ENCODE results near the gene SURF4.

SURF4 gene

DNA sequence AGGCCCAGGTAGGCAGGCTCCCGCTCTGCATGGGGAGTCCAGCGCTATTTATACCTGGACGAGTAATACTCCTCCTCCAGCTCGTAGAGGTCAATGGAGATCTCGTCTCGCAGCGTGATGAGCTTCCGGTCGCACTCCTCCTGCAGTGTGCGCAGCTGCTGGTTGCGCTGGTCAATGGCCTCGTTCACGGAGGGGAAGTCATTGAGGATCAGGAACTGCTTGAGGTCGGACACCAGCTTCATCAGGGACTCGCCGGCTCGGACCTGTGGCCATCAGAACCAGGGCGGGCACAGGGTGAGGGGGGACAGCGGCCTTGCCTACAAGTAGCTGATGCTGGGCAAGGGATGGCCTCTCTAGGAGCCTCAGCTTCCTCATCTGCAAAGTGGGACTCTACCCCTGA is 31.8 kb downstream of the SURF4 start:
- H3K27ac ChIP-seq, result no peak overlapping the region
- TF ChIP-seq, protein P1, sequence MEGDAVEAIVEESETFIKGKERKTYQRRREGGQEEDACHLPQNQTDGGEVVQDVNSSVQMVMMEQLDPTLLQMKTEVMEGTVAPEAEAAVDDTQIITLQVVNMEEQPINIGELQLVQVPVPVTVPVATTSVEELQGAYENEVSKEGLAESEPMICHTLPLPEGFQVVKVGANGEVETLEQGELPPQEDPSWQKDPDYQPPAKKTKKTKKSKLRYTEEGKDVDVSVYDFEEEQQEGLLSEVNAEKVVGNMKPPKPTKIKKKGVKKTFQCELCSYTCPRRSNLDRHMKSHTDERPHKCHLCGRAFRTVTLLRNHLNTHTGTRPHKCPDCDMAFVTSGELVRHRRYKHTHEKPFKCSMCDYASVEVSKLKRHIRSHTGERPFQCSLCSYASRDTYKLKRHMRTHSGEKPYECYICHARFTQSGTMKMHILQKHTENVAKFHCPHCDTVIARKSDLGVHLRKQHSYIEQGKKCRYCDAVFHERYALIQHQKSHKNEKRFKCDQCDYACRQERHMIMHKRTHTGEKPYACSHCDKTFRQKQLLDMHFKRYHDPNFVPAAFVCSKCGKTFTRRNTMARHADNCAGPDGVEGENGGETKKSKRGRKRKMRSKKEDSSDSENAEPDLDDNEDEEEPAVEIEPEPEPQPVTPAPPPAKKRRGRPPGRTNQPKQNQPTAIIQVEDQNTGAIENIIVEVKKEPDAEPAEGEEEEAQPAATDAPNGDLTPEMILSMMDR (IDR thresholded peaks at IDR 0.05), result no peak
- peaks cover 66 to 77% of the 10 kb centered on the region in 2 experiments for H3K4me1 ChIP-seq (ENCODE audit: control insufficient read depth in 1 of 2, insufficient read depth in 1 of 2, low read depth in 1 of 2, low read length in 1 of 2)
- peaks cover 48% of the 10 kb centered on the region for H3K36me3 ChIP-seq
- no peaks in the 10 kb centered on the region for H3K9me3 ChIP-seq
- no peaks in the 10 kb centered on the region for H3K27me3 ChIP-seq
- no peak overlapping the region for H3K4me3 ChIP-seq (ENCODE audit: low read depth in 1 of 2, low read length in 1 of 2)

- Histone ChIP-seq H3K27me3 (no peaks in the 10 kb centered on the region), H3K36me3 (peaks cover 47% of the 10 kb centered on the region), H3K4me3 (ENCODE audit: low read depth in 1 of 2, low read length in 1 of 2) (peak overlapping the region in 1 of 2 experiments; percentile 68), H3K27ac (peak overlapping the region; percentile 99), H3K9me3 (no peaks in the 10 kb centered on the region), H3K4me1 (ENCODE audit: control insufficient read depth in 1 of 2, insufficient read depth in 1 of 2, low read depth in 1 of 2, low read length in 1 of 2) (peaks cover 71 to 81% of the 10 kb centered on the region in 2 experiments)
- TF ChIP-seq, protein P1 (IDR thresholded peaks at IDR 0.05), result no peak
These were observed 33.3 kb downstream of the SURF4 start for GRCh38 chr9:133342570-133342969.

GRCh38 chr9:133342069-133342406 is 33.8 kb downstream of the SURF4 start:
- Histone ChIP-seq H3K4me1 (ENCODE audit: control insufficient read depth in 1 of 2, insufficient read depth in 1 of 2, low read depth in 1 of 2, low read length in 1 of 2) (peaks cover 67 to 80% of the 10 kb centered on the region in 2 experiments), H3K36me3 (peaks cover 47% of the 10 kb centered on the region), H3K27me3 (no peaks in the 10 kb centered on the region), H3K27ac (peak overlapping the region; percentile 99), H3K9me3 (no peaks in the 10 kb centered on the region), H3K4me3 (ENCODE audit: low read depth in 1 of 2, low read length in 1 of 2) (peak overlapping the region; percentile 53 to 68)
- TF ChIP-seq, protein P1 (IDR thresholded peaks at IDR 0.05), result peak; percentile 43

- peak overlapping the region; percentile 99 for H3K27ac ChIP-seq
- peak overlapping the region; percentile 53 to 68 for H3K4me3 ChIP-seq (ENCODE audit: low read depth in 1 of 2, low read length in 1 of 2)
- H3K27me3 ChIP-seq, result no peaks in the 10 kb centered on the region
- peaks cover 67 to 80% of the 10 kb centered on the region in 2 experiments for H3K4me1 ChIP-seq (ENCODE audit: control insufficient read depth in 1 of 2, insufficient read depth in 1 of 2, low read depth in 1 of 2, low read length in 1 of 2)
- H3K9me3 ChIP-seq, result no peaks in the 10 kb centered on the region
- TF ChIP-seq, protein P1 (IDR thresholded peaks at IDR 0.05), result no peak
- H3K36me3 ChIP-seq, result peaks cover 47% of the 10 kb centered on the region
These were observed 34.3 kb downstream of the SURF4 start for GRCh38 chr9:133341369-133342068.

- no peaks in the 10 kb centered on the region for H3K9me3 ChIP-seq
- no peaks in the 10 kb centered on the region for H3K27me3 ChIP-seq
- peaks cover 41% of the 10 kb centered on the region for H3K36me3 ChIP-seq
- peaks cover 66 to 80% of the 10 kb centered on the region in 2 experiments for H3K4me1 ChIP-seq (ENCODE audit: control insufficient read depth in 1 of 2, insufficient read depth in 1 of 2, low read depth in 1 of 2, low read length in 1 of 2)
- TF ChIP-seq, protein P1 (IDR thresholded peaks at IDR 0.05), result no peak
- H3K4me3 ChIP-seq (ENCODE audit: low read depth in 1 of 2, low read length in 1 of 2), result peak overlapping the region; percentile 53 to 68
- peak overlapping the region; percentile 99 for H3K27ac ChIP-seq
These were observed 34.9 kb downstream of the SURF4 start for GRCh38 chr9:133340916-133341315.

Data from neutrophil (primary cell).